NCI-H2081 (cell line): Measurements from ENCODE around the gene IGF1.
"Not testable (repeated sequence)": the region's sequence is repeated elsewhere in the genome, so short reads cannot be mapped to it uniquely, and the experiment has no call there.

Source experiments
- DNase-seq, 2 experiments: peaks; one replicate each; lab custom pipeline; 2025; lab: John Stamatoyannopoulos, UW

The IGF1 gene

DNA sequence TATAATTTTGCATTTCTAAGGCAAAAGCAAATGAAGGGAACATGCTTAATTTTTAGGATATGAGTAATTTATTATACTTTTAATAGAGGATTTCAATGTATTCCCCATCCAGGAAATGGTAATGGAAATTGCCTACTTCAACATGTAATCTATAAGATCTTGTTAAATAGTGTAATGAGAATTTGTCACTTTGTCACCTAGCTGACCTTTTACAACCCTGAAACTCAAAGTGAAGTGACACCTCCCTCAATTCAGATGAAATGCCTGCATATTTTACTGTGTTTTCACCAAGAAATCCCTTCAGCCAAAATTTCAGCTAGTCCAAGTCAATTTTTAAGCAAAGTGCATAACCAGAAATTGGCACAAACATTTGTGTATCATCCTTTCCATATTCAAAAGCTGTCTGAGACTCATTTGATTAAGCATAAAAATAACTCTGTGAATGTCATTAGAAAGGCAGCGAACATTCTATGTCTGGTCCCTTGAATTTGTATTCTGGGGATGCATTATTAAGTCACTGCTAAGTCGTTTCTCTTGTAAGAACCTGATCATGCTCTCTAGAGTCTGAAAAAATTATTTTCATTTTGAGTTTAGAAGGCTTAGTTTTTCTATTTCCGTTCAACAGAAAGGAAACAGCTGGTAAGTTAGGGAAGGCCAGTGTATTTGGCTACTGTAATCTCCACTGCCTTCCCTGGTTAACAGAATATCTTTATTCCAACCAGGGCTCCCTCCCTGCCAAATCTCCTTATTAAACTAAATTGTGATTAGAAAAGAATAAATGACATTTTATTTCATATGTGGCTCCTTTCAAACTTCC is 100.8 kb downstream of the IGF1 start:
- no peak for DNase-seq

DNA sequence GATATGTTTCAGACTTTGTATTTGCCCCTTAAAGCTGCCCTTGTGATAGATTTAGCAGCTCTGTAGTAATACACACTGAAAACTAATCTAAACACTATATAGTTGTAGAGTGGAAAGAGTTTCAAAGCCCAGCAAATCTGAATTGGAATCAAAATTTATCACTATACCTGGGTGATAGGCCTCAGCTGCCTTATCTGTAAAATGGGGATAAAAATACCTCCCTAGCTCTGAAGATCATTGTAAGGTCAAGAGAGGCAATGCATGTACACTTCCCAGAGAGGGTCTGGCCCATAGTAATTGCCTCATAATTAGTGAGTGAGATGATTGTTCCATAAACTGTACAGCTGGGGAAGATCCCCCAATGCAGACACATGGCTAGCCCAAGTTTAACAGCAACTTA is 103.6 kb downstream of the IGF1 start:
- DNase-seq: no peak

DNA sequence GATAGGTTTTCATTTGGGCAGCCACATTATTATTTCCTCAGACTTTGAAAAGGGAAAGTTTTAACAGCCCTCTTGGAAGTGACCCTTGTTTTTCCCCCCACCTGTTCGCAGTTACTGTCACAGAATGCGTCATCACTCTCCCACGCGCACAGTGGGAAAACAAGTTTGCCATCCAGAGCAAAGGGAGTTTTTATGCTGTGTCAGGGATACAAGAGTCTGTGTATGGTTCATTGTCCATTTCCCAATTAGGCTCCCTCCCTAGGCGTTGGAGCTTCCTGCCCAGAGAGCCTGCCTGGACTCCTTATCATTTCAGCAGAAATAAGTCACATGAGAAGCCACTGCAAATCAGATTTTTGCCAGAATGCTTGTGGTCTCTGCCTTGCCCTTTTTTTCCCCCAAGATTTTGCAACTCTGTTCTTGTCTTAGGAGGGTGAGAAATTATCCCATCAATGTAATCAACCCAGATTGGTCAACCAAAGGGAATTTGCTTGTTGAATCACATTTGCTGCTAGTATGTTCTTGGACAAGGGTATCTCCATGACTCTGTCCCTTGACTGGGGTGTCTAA is 104.1 kb downstream of the IGF1 start:
- DNase-seq: no peak

DNA sequence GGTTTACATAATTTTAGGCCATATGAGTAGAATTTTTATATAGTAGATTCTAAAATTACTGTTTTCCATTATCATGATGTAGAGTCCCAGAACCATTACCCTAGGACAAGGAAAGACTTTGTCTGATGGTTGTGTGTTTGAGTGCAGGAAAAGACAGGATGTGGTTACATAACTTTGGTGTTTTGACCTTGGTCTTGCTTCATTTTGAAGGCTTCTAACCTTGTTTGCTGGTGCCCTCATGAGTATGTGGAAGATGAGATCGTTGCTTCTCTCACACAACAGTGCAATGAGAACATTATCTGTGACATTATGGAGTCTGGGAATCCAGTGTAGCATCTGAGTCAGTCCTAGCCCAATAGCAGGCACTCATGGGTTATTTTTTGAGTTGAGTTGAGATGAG is 106.2 kb downstream of the IGF1 start:
- DNase-seq: no peak

DNA sequence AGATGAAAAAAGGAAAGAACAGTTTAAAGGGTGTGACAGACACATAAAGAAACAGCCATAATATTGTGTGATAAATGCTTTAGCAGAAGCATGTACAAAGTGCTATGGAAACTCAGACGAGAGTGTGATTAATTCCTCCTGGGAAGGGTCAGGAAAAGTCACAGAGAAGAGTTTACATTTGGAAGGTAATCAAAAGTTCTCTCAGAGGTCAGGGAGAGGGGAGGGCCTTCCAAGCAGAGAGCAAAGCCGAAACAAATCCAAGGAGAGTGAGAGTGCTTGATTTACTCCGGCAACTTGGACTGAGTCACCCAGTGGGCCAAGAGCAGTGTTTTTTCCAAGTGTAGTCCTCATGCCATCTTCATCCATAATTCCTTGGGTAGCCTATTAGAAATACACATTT is 108.3 kb downstream of the IGF1 start:
- no peak for DNase-seq

DNA sequence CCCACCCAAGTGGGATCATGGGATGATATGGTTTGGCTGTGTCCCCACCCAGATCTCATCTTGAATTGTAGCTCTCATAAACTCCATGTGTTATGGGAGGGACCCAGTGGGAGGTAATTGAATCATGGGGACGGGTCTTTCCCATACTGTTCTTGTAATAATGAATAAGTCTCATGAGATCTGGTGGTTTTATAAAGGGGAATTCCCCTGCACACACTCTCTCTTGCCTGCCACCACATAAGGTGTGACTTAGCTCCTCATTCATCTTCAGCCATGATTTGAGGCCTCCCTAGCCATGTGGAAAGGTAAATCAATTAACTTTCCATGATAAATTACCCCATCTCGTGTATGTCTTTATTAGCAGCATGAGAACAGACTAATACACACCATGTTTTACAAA is 109.2 kb downstream of the IGF1 start:
- DNase-seq: no peak

DNA sequence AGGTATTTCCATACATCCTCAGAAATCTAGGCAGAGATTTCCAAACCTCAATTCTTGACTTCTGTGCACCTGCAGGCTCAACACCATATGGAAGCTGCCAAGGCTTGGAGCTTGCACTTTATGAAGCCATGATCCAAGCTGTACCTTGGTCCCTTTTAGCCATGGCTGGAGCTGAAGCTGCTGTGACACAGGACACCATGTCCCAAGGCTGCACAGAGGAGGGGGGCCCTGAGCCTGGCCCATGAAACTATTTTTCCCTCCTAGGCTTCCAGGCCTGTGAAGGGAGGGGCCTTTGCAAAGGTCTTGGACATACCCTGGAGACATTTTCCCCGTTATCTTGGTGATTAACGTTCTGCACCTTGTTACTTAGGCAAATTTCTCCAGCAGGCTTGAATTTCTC is 110.5 kb downstream of the IGF1 start:
- DNase-seq: no peak

DNA sequence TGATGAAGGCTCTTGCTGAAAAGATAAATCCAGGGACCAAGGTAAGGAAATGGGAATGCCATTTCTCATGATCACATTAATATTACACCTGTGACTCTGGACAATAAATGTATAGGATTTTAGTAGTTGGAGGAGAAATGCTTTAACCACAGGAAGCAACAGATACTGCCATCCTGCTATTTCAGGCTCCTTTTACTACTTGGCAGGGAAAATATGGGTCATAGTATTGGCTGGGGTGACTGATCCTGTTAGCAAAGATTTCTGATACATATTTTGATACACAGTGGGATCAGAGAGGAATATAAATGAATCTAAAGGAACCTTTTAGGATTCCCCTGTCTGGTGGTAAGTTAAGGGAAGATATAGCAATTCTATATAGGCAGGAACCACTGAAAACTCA is 115.0 kb downstream of the IGF1 start:
- no peak for DNase-seq

DNA sequence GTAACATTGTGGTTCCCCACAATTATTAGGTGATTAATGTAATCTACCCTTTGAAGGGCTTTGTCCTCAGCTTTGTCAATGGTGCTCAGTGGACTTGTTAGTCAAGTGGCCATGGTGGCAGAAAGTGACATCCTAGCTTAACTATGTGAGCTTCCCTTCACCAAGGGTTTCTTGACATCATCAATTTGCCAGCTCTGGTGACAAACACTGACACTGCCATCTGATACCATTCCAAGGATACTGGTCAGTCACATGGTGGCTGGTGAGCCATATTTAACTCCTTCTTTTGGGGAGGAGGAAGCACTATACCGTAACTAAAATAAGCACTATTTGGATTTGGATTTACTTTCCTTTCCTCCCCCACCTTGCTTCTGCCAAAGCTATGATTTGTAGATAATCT is 115.7 kb downstream of the IGF1 start:
- DNase-seq: no peak

DNA sequence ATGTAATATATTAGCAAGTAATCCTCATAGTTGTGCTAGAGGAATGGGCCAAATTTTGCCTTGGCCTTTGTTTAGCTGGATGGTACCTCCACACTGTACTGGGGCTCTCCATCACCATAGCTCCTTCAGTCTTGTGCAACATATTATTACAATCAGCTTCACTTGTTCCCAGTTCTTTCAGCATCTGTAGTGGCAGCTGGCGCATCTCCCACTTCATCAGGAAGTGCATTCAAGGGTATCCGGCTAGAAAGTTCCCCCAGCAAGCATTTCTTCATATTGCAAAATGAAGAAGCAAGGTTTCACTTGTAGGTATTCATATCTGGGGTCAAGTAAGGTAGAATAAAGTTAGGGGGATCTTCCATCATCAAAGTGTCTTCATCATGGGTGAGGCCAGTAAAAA is 123.7 kb downstream of the IGF1 start:
- no peak for DNase-seq

DNA sequence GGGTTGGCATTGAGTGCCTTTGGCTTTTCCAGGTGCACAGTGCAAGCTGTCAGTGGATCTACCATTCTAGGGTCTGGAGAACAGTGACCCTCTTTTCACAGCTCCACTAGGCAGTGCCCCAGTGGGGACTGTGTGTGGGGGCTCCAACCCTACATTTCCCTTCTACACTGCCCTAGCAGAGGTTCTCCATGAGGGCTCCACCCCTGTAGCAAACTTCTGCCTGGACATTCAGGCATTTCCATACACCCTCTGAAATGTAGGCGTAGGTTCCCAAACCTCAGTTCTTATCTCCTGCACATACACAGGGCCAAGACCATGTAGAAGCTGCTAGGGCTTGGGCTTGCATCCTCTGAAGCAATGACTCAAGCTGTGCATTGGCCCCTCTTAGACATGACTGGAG is 126.1 kb downstream of the IGF1 start:
- not testable (repeated sequence) for DNase-seq

DNA sequence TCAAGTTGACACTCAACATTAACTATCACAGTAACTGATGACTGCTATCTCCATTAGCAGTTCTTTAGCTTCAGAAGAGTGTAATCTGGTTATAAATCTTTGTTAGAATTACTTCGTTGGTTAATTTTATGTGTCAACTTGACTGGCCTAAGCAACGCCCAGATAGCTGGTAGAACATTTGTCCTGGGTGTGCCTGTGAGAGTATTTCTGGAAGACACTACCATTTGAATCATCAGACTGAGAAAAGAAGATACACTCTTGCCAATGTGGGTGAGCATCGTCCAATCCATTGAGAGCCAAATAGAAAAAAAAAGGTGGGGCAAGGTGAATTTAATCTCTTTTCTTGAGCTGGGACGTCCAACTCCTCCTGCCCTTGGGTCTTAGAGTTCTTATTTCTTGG is 129.0 kb downstream of the IGF1 start:
- no peak for DNase-seq

DNA sequence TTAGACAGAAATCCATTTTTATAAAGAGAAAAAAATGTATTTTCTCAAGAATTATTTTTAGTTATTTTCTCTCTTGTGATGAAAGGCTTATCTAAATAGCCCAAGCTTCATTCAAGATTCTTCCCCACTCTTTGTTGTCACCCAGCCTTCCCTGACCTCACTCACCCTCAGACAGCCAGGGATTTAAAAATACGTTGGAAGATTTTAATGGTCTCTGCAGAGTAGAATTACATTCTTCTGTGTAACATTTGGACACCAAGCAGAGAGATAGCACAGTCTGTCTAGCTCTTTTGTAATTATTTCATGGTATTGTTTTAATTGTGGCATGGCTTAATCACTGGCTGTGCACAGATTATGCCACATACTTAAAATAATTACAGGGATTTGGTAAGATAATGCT is 130.3 kb downstream of the IGF1 start:
- no peak for DNase-seq

DNA sequence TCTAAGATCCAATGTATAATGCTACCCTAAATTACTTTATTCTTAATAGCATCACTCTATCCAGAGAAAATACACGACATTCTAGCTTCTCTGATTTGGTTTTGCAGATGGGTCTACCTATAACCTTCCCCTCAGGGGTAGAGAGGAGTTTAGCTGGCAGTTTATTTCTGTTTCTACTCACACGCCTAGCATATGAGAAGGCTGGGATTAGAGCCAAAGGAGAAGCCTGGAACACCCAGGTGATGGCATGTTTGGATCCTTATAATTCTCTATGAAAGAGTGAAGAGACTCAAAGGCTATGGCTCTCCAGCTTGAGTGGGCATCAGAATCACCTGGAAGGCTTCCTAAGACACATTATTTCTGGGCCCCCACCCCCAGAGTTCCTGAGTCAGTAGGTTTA is 131.3 kb downstream of the IGF1 start:
- no peak for DNase-seq

DNA sequence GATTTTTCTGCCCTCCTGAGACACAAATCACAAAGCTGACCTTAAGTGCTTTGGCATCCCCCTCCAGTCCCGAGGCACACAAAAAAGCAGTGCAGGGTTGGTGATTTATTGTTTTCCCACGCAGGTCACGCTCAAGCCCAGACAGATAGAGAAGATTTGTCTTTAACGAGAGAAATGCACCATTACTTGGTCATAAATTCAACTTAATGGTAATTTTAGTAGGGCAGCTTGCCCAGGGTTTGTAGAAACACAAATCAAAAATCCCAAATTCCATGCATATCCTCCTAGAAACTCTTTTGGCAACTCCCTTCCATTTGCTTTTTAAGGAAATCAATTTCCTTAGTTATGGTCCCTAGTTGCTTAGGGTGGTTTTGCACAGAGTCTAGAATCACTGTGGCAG is 132.6 kb downstream of the IGF1 start:
- no peak for DNase-seq
